HUES48 (cell line): ENCODE measurements around the gene FAM98C.
A peak's percentile ranks its signal among the peaks of the same experiment; 100 is the strongest.
"Not testable (repeated sequence)": the region's sequence is repeated elsewhere in the genome, so short reads cannot be mapped to it uniquely, and the experiment has no call there.

Experiments
- H3K27ac ChIP-seq: one replicate; pipeline ENCODE4 v1.7.0; 2013; ENCODE audit warnings: low read depth, low read length, inconsistent platforms
- H3K27me3 ChIP-seq: 2 replicates; pipeline ENCODE4 v1.6.1; 2013; ENCODE audit warnings: mild to moderate bottlenecking, low read length; ENCODE audit not compliant: control insufficient read depth, insufficient read depth
- H3K36me3 ChIP-seq: 2 replicates; pipeline ENCODE4 v1.6.1; 2013; ENCODE audit warnings: low read length; ENCODE audit not compliant: control insufficient read depth, insufficient read depth
- H3K4me1 ChIP-seq: 2 replicates; pipeline ENCODE4 v1.6.1; 2013; ENCODE audit warnings: mild to moderate bottlenecking, low read length; ENCODE audit not compliant: control insufficient read depth, insufficient read depth
- H3K4me3 ChIP-seq: 2 replicates; pipeline ENCODE4 v1.5.1; 2013; ENCODE audit warnings: mild to moderate bottlenecking, low read depth, low read length
- H3K9ac ChIP-seq: 2 replicates; pipeline ENCODE4 v1.6.1; 2013; ENCODE audit warnings: mild to moderate bottlenecking, low read depth, low read length, moderate library complexity
- H3K9me3 ChIP-seq: 2 replicates; pipeline ENCODE4 v1.6.1; 2013; ENCODE audit warnings: low read length; ENCODE audit not compliant: control insufficient read depth, insufficient read depth

The FAM98C gene

GRCh38 chr19:38402967-38403674 lies at the start of gene FAM98C:
TSS of gene FAM98C (plus strand) at chr19:38403093. CDS start at chr19:38403154, 61 bp downstream.
- Histone ChIP-seq H3K27ac (no peak within 1 kb of the TSS), H3K9ac (no peak within 1 kb of the TSS), H3K4me1 (no peaks in the 10 kb centered on the region), H3K9me3 (no peaks in the 10 kb centered on the region), H3K36me3 (0 out of 2 replicates have a peak, but pooled peaks cover 7% of the 10 kb centered on the region), H3K4me3 (peak within 1 kb of the TSS; percentile 72), H3K27me3 (peaks cover 35% of the 10 kb centered on the region)

- Histone ChIP-seq H3K27me3 (peaks cover 31% of the 10 kb centered on the region), H3K36me3 (no peaks in the 10 kb centered on the region), H3K9ac (no peak overlapping the region), H3K27ac (no peak overlapping the region), H3K4me1 (no peaks in the 10 kb centered on the region), H3K9me3 (no peaks in the 10 kb centered on the region), H3K4me3 (no peak overlapping the region)
Observed at GRCh38 chr19:38355728-38356725, 46.9 kb upstream of the FAM98C start.

GRCh38 chr19:38358071-38358470 lies 44.8 kb upstream of the FAM98C start:
- Histone ChIP-seq H3K9me3 (no peaks in the 10 kb centered on the region), H3K27me3 (peaks cover 36% of the 10 kb centered on the region), H3K36me3 (no peaks in the 10 kb centered on the region), H3K27ac (no peak overlapping the region), H3K4me3 (no peak overlapping the region), H3K4me1 (no peaks in the 10 kb centered on the region), H3K9ac (no peak overlapping the region)

- Histone ChIP-seq H3K27me3 (peaks cover 36% of the 10 kb centered on the region), H3K4me3 (no peak overlapping the region), H3K9ac (no peak overlapping the region), H3K36me3 (no peaks in the 10 kb centered on the region), H3K4me1 (no peaks in the 10 kb centered on the region), H3K27ac (no peak overlapping the region), H3K9me3 (no peaks in the 10 kb centered on the region)
Observed at GRCh38 chr19:38359242-38360021, 43.5 kb upstream of the FAM98C start.

- H3K27ac ChIP-seq, result no peak overlapping the region
- no peaks in the 10 kb centered on the region for H3K36me3 ChIP-seq
- no peaks in the 10 kb centered on the region for H3K4me1 ChIP-seq
- H3K4me3 ChIP-seq, result no peak overlapping the region
- H3K9ac ChIP-seq, result no peak overlapping the region
- 0 out of 2 replicates have a peak, but pooled peaks cover 5% of the 10 kb centered on the region for H3K9me3 ChIP-seq
- peaks cover 36% of the 10 kb centered on the region for H3K27me3 ChIP-seq
Observed at GRCh38 chr19:38360351-38360750, 42.5 kb upstream of the FAM98C start.

GRCh38 chr19:38360839-38361631 lies 41.9 kb upstream of the FAM98C start:
- Histone ChIP-seq H3K9ac (no peak overlapping the region), H3K27me3 (peaks cover 36% of the 10 kb centered on the region), H3K36me3 (no peaks in the 10 kb centered on the region), H3K9me3 (0 out of 2 replicates have a peak, but pooled peaks cover 5% of the 10 kb centered on the region), H3K27ac (no peak overlapping the region), H3K4me1 (no peaks in the 10 kb centered on the region), H3K4me3 (peak overlapping the region; percentile 89)

GRCh38 chr19:38361633-38362075 lies 41.2 kb upstream of the FAM98C start:
- 0 out of 2 replicates have a peak, but pooled peaks cover 5% of the 10 kb centered on the region for H3K9me3 ChIP-seq
- H3K9ac ChIP-seq, result no peak overlapping the region
- peak overlapping the region; percentile 89 for H3K4me3 ChIP-seq
- H3K27ac ChIP-seq, result peak overlapping the region; percentile 89
- H3K36me3 ChIP-seq, result no peaks in the 10 kb centered on the region
- no peaks in the 10 kb centered on the region for H3K4me1 ChIP-seq
- H3K27me3 ChIP-seq, result peaks cover 36% of the 10 kb centered on the region

- Histone ChIP-seq H3K4me1 (no peaks in the 10 kb centered on the region), H3K27ac (peak overlapping the region; percentile 89), H3K27me3 (peaks cover 36% of the 10 kb centered on the region), H3K9ac (no peak overlapping the region), H3K36me3 (no peaks in the 10 kb centered on the region), H3K9me3 (0 out of 2 replicates have a peak, but pooled peaks cover 5% of the 10 kb centered on the region), H3K4me3 (peak overlapping the region; percentile 89)
Observed at GRCh38 chr19:38362076-38362945, 40.6 kb upstream of the FAM98C start.

- not testable (repeated sequence) for H3K9ac ChIP-seq, H3K27ac ChIP-seq, H3K36me3 ChIP-seq, H3K9me3 ChIP-seq, H3K4me1 ChIP-seq
- peak overlapping the region; percentile 89; the same call in 1 of the 2 replicates for H3K4me3 ChIP-seq
- peaks cover 33% of the 10 kb centered on the region for H3K27me3 ChIP-seq
Observed at GRCh38 chr19:38362946-38363688, 39.8 kb upstream of the FAM98C start.
